Prostate gland (tissue), 2 donors: ENCODE results near the gene PCDHGB5.
"Not testable (repeated sequence)": the region's sequence is repeated elsewhere in the genome, so short reads cannot be mapped to it uniquely, and the experiment has no call there.

Source experiments
- CTCF ChIP-seq, 4 experiments: fragments of 200-600 bp in 2 of 4; fragments of 450-650 bp in 2 of 4; sonication (generic) in 2 of 4; IDR thresholded peaks; 1 replicate in 3 of 4; 2 replicates in 1 of 4; pipeline ENCODE4 v1.5.1; 2016 to 2019; ENCODE audit warnings: antibody characterized with exemption in 4 of 4, mild to moderate bottlenecking in 2 of 4, moderate library complexity in 2 of 4
- POLR2A ChIP-seq: fragments of 450-650 bp; IDR thresholded peaks from one replicate; pipeline ENCODE4 v1.6.1; 2016; ENCODE audit warnings: antibody characterized with exemption, mild to moderate bottlenecking
- POLR2AphosphoS5 ChIP-seq: sonication (generic); formaldehyde crosslinking; IDR thresholded peaks from one replicate; pipeline ENCODE4 v1.6.1; 2017; ENCODE audit warnings: antibody characterized with exemption

GRCh38 chr5:141417494-141418172, 19.9 kb downstream of the PCDHGB5 start, which contains the start of gene PCDHGB7:
- TF ChIP-seq CTCF (IDR thresholded peaks at IDR 0.05): peak in 3 of 4 experiments; percentile 33 to 80 (median 67)
- not testable (repeated sequence) for TF ChIP-seq POLR2A, POLR2AphosphoS5
